HepG2 (cell line): ENCODE measurements around the gene DDX10. TPM values are rescaled to one million over a fixed set of nuclear protein-coding genes. Genes with fewer than 3 reads are reported as not detected.

ENCODE experiments used
- ARID2 ChIP-seq: sonication (generic); formaldehyde crosslinking; IDR thresholded peaks from 2 replicates; pipeline ENCODE4 v1.8.1; 2022; ENCODE audit warnings: mild to moderate bottlenecking, missing genetic modification reagents, borderline replicate concordance
- DNMT1 ChIP-seq: sonication (generic); formaldehyde crosslinking; IDR thresholded peaks from 2 replicates; pipeline ENCODE4 v1.5.1; 2020; ENCODE audit warnings: mild to moderate bottlenecking, missing genetic modification reagents
- MTA1 ChIP-seq: sonication (generic); formaldehyde crosslinking; IDR thresholded peaks from 2 replicates; pipeline ENCODE4 v1.4.0; 2020; ENCODE audit warnings: missing genetic modification reagents, mild to moderate bottlenecking, borderline replicate concordance
- RORA ChIP-seq: sonication (generic); formaldehyde crosslinking; IDR thresholded peaks from 2 replicates; pipeline ENCODE4 v1.5.0; 2020; ENCODE audit warnings: mild to moderate bottlenecking, missing genetic modification reagents, moderate library complexity
- SKI ChIP-seq: fragments of 450-650 bp; IDR thresholded peaks from one replicate; pipeline ENCODE4 v1.6.1; 2018; ENCODE audit warnings: mild to moderate bottlenecking; ENCODE audit not compliant: partially characterized antibody
- STAT5B ChIP-seq: sonication (generic); formaldehyde crosslinking; IDR thresholded peaks from 2 replicates; pipeline ENCODE4 v1.4.0; 2020; ENCODE audit warnings: missing genetic modification reagents
- ZIK1 ChIP-seq: sonication (generic); formaldehyde crosslinking; IDR thresholded peaks from 2 replicates; pipeline ENCODE4 v1.5.0; 2020; ENCODE audit warnings: mild to moderate bottlenecking, low read depth, missing genetic modification reagents, borderline replicate concordance
- ZNF547 ChIP-seq: sonication (generic); formaldehyde crosslinking; IDR thresholded peaks from 2 replicates; pipeline ENCODE4 v1.5.1; 2020; ENCODE audit warnings: mild to moderate bottlenecking, missing genetic modification reagents
- polyA plus RNA-seq, 8 experiments: library from polyadenylated mRNA; depleted of rRNA in 3 of 8; stranded (reverse) in 7 of 8; unstranded in 1 of 8; fragments of >200 nt; fragmentation: Illumina TruSeq in 4 of 8; extraction: Trizol in 4 of 8; gene quantifications; 2 replicates each; pipeline versions ENCODE4 v1.2.1 to v1.2.3, GENCODE V29; 2011 to 2016; ENCODE audit warnings: low read depth in 4 of 8, missing spikeins in 1 of 8, mixed read lengths in 1 of 8; ENCODE audit not compliant: insufficient read depth in 1 of 8
- total RNA-seq, 5 experiments: library from RNA; depleted of rRNA; stranded (reverse); fragments of >200 nt; fragmentation: Illumina TruSeq; extraction: Trizol; gene quantifications; 2 replicates each; pipeline ENCODE4 v1.2.3, GENCODE V29; 2016; ENCODE audit warnings: low read depth in 1 of 5
- TF ChIP-seq, protein P1 (sequence below): sonication (generic); formaldehyde crosslinking; IDR thresholded peaks from 2 replicates; pipeline ENCODE4 v1.4.0; 2020; ENCODE audit warnings: missing genetic modification reagents, borderline replicate concordance
- TF ChIP-seq, protein P2 (sequence below): sonication (generic); formaldehyde crosslinking; IDR thresholded peaks from 2 replicates; pipeline ENCODE4 v1.8.1; 2023; ENCODE audit warnings: missing genetic modification reagents, mild to moderate bottlenecking, borderline replicate concordance
- TF ChIP-seq, protein P3 (sequence below): sonication (generic); formaldehyde crosslinking; IDR thresholded peaks from 2 replicates; pipeline ENCODE4 v1.4.0; 2020; ENCODE audit warnings: mild to moderate bottlenecking, missing genetic modification reagents
- TF ChIP-seq, protein P4 (sequence below): sonication (generic); formaldehyde crosslinking; IDR thresholded peaks from 2 replicates; pipeline ENCODE4 v1.8.0; 2022; ENCODE audit warnings: missing genetic modification reagents, mild to moderate bottlenecking, borderline replicate concordance
- TF ChIP-seq, protein P5 (sequence below): sonication (generic); formaldehyde crosslinking; IDR thresholded peaks from 2 replicates; pipeline ENCODE4 v1.8.0; 2022; ENCODE audit warnings: mild to moderate bottlenecking, missing genetic modification reagents, moderate library complexity
- TF ChIP-seq, protein P6 (sequence below): sonication (generic); formaldehyde crosslinking; IDR thresholded peaks from 2 replicates; pipeline ENCODE4 v1.5.1; 2020; ENCODE audit warnings: missing genetic modification reagents, mild to moderate bottlenecking, borderline replicate concordance
- TF ChIP-seq, protein P7 (sequence below): sonication (generic); formaldehyde crosslinking; IDR thresholded peaks from 2 replicates; pipeline ENCODE4 v1.8.1; 2023; ENCODE audit warnings: mild to moderate bottlenecking, inconsistent platforms, moderate library complexity, missing genetic modification reagents, borderline replicate concordance
- TF ChIP-seq, protein P8 (sequence below): sonication (generic); formaldehyde crosslinking; IDR thresholded peaks from 2 replicates; pipeline ENCODE4 v1.8.0; 2023; ENCODE audit warnings: mild to moderate bottlenecking, missing genetic modification reagents

The DDX10 gene
- total and polyA plus RNA-seq, 2 of the 13 experiments (the other 11 are each of a cell fraction or from before 2014, with no cell fraction given): 17.0 to 32.0 TPM

DNA sequence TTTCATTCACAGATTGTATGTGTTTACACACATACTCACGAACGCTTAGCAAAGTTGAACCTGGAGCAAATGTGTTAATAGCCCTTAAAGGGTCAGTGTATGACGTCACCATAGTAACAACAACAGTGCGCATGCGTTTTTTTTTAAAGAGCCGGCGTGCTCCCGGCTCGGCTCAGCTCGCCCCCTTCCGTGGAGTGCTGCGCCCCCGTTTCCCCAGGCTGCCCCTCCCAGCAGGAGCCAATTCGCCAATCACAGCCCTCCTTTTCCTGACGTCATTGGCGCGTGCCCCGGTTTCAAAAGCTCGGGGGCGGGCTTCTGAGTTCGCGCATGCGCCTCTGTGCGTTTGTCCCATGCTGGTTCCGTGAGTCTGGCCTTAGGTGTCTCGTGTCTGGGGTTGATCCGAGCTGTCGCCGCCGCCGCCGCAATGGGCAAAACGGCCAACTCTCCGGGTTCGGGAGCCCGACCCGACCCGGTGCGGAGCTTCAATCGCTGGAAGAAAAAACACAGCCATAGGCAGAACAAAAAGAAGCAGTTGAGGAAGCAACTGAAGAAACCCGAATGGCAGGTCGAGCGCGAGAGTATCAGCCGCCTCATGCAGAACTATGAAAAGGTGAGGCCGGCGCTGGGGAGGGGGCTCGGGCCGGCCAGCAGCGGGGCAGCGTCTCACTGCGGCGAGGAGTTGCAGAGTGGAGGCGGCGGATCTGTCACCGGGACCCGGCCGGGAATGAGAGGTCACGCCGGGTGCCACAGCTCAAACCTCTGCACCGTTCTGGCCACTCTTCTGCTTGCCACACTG, at the start of gene DDX10 (continued):
- TF ChIP-seq, protein P1, sequence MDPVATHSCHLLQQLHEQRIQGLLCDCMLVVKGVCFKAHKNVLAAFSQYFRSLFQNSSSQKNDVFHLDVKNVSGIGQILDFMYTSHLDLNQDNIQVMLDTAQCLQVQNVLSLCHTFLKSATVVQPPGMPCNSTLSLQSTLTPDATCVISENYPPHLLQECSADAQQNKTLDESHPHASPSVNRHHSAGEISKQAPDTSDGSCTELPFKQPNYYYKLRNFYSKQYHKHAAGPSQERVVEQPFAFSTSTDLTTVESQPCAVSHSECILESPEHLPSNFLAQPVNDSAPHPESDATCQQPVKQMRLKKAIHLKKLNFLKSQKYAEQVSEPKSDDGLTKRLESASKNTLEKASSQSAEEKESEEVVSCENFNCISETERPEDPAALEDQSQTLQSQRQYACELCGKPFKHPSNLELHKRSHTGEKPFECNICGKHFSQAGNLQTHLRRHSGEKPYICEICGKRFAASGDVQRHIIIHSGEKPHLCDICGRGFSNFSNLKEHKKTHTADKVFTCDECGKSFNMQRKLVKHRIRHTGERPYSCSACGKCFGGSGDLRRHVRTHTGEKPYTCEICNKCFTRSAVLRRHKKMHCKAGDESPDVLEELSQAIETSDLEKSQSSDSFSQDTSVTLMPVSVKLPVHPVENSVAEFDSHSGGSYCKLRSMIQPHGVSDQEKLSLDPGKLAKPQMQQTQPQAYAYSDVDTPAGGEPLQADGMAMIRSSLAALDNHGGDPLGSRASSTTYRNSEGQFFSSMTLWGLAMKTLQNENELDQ (CRISPR knock-in tag): no peak
- TF ChIP-seq, protein P2, sequence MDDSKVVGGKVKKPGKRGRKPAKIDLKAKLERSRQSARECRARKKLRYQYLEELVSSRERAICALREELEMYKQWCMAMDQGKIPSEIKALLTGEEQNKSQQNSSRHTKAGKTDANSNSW (CRISPR knock-in tag): no peak
- no peak for TF ChIP-seq RORA
- TF ChIP-seq, protein P3, sequence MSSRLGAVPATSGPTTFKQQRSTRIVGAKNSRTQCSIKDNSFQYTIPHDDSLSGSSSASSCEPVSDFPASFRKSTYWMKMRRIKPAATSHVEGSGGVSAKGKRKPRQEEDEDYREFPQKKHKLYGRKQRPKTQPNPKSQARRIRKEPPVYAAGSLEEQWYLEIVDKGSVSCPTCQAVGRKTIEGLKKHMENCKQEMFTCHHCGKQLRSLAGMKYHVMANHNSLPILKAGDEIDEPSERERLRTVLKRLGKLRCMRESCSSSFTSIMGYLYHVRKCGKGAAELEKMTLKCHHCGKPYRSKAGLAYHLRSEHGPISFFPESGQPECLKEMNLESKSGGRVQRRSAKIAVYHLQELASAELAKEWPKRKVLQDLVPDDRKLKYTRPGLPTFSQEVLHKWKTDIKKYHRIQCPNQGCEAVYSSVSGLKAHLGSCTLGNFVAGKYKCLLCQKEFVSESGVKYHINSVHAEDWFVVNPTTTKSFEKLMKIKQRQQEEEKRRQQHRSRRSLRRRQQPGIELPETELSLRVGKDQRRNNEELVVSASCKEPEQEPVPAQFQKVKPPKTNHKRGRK (CRISPR knock-in tag): no peak
- peak; percentile 14 for TF ChIP-seq SKI
- TF ChIP-seq, protein P4, sequence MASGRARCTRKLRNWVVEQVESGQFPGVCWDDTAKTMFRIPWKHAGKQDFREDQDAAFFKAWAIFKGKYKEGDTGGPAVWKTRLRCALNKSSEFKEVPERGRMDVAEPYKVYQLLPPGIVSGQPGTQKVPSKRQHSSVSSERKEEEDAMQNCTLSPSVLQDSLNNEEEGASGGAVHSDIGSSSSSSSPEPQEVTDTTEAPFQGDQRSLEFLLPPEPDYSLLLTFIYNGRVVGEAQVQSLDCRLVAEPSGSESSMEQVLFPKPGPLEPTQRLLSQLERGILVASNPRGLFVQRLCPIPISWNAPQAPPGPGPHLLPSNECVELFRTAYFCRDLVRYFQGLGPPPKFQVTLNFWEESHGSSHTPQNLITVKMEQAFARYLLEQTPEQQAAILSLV (CRISPR knock-in tag): no peak
- TF ChIP-seq, protein P5, sequence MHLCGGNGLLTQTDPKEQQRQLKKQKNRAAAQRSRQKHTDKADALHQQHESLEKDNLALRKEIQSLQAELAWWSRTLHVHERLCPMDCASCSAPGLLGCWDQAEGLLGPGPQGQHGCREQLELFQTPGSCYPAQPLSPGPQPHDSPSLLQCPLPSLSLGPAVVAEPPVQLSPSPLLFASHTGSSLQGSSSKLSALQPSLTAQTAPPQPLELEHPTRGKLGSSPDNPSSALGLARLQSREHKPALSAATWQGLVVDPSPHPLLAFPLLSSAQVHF (CRISPR knock-in tag): no peak
- TF ChIP-seq, protein P6, sequence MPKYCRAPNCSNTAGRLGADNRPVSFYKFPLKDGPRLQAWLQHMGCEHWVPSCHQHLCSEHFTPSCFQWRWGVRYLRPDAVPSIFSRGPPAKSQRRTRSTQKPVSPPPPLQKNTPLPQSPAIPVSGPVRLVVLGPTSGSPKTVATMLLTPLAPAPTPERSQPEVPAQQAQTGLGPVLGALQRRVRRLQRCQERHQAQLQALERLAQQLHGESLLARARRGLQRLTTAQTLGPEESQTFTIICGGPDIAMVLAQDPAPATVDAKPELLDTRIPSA (CRISPR knock-in tag): no peak
- no peak for TF ChIP-seq MTA1
- no peak for TF ChIP-seq ARID2 (CRISPR knock-in tag)
- no peak for TF ChIP-seq DNMT1 (CRISPR knock-in tag)
- TF ChIP-seq ZIK1: no peak
- TF ChIP-seq, protein P7, sequence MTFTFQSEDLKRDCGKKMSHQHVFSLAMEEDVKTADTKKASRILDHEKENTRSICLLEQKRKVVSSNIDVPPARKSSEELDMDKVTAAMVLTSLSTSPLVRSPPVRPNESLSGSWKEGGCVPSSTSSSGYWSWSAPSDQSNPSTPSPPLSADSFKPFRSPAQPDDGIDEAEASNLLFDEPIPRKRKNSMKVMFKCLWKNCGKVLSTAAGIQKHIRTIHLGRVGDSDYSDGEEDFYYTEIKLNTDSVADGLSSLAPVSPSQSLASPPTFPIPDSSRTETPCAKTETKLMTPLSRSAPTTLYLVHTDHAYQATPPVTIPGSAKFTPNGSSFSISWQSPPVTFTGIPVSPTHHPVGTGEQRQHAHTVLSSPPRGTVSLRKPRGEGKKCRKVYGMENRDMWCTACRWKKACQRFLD (CRISPR knock-in tag): peak; percentile 55
- no peak for TF ChIP-seq STAT5B (CRISPR knock-in tag)
- no peak; the same call in none of the 2 replicates for TF ChIP-seq ZNF547 (CRISPR knock-in tag)
- TF ChIP-seq, protein P8, sequence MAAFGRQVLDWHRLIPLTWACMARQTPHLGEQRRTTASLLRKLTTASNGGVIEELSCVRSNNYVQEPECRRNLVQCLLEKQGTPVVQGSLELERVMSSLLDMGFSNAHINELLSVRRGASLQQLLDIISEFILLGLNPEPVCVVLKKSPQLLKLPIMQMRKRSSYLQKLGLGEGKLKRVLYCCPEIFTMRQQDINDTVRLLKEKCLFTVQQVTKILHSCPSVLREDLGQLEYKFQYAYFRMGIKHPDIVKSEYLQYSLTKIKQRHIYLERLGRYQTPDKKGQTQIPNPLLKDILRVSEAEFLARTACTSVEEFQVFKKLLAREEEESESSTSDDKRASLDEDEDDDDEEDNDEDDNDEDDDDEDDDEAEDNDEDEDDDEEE (CRISPR knock-in tag): no peak
